B cell (primary cell): ENCODE measurements around the gene KIF26B. TPM values are rescaled to one million over a fixed set of nuclear protein-coding genes. Genes with fewer than 3 reads are reported as not detected.

Experiments used
- ATAC-seq: fragments of 200-7000 bp; cut with Tn5 transposase; one replicate; pipeline ENCODE4 v1.10.0; 2021; ENCODE audit warnings: low read depth, mild to moderate bottlenecking, moderate number of reproducible peaks, moderate library complexity
- CTCF ChIA-PET: fragments of 350-600 bp; sonication (Branson Sonifier 250); formaldehyde crosslinking; loops from one replicate; lab custom pipeline; 2021; ENCODE audit warnings: antibody characterized with exemption, inconsistent platforms; lab: Charles Lee
- POLR2A ChIA-PET: fragments of 350-600 bp; sonication (Branson Sonifier 250); formaldehyde crosslinking; loops from one replicate; lab custom pipeline; 2021; ENCODE audit warnings: antibody characterized with exemption; lab: Charles Lee
- DNase-seq: peaks from one replicate; pipeline ENCODE4 v3.0.0; 2013
- H2AFZ ChIP-seq: 2 replicates; pipeline ENCODE4 v1.6.1; 2012; ENCODE audit warnings: mild to moderate bottlenecking, low read depth, low read length; ENCODE audit not compliant: insufficient read depth, poor library complexity, severe bottlenecking
- H3K27ac ChIP-seq, 2 donors: 1 replicate in 1 of 2; 2 replicates in 1 of 2; pipeline ENCODE4 v1.5.1; 2012 to 2013; ENCODE audit warnings: low read length in 2 of 2, mild to moderate bottlenecking in 2 of 2, moderate library complexity in 1 of 2
- H3K27me3 ChIP-seq, 4 experiments: fragments of 200-600 bp in 1 of 4; sonication (generic) in 1 of 4; replicated peaks in 1 of 4; 1 replicate in 2 of 4; 2 replicates in 2 of 4; pipeline versions ENCODE4 v1.6.1 to v1.7.0; 2013 to 2016; ENCODE audit warnings: low read length in 3 of 4, mild to moderate bottlenecking in 2 of 4, mixed read lengths in 1 of 4, moderate library complexity in 1 of 4; ENCODE audit not compliant: insufficient read depth in 4 of 4, control insufficient read depth in 3 of 4; ENCODE audit errors: control extremely low read depth in 1 of 4
- H3K36me3 ChIP-seq, 2 experiments: replicated peaks in 1 of 2; 1 replicate in 1 of 2; 2 replicates in 1 of 2; pipeline versions ENCODE4 v1.6.1 to v1.7.1; 2013; ENCODE audit warnings: low read length in 1 of 2; ENCODE audit not compliant: insufficient read depth in 2 of 2, control insufficient read depth in 1 of 2; ENCODE audit errors: control extremely low read depth in 1 of 2, extremely low read depth in 1 of 2
- H3K4me1 ChIP-seq, 2 donors: fragments of 200-600 bp in 1 of 2; sonication (generic) in 1 of 2; 1 replicate in 1 of 2; 2 replicates in 1 of 2; pipeline versions ENCODE4 v1.5.1 to v1.6.1; 2013 to 2017; ENCODE audit warnings: low read length in 2 of 2; ENCODE audit not compliant: control insufficient read depth in 2 of 2, insufficient read depth in 2 of 2
- H3K4me2 ChIP-seq: replicated peaks from 2 replicates; pipeline ENCODE3; 2012; ENCODE audit warnings: mild to moderate bottlenecking, low read depth, low read length; ENCODE audit not compliant: poor library complexity, severe bottlenecking
- H3K4me3 ChIP-seq, 5 experiments: fragments of 200-600 bp in 1 of 5; sonication (generic) in 1 of 5; 1 replicate in 3 of 5; 2 replicates in 2 of 5; pipeline versions ENCODE4 v1.5.1 to v1.7.0; 2011 to 2016; ENCODE audit warnings: low read length in 4 of 5, mild to moderate bottlenecking in 4 of 5, low read depth in 2 of 5, control low read depth in 1 of 5, moderate library complexity in 1 of 5; ENCODE audit not compliant: insufficient read depth in 1 of 5; ENCODE audit errors: control extremely low read depth in 1 of 5, extremely low read depth in 1 of 5
- H3K79me2 ChIP-seq: fragments of 200-600 bp; sonication (generic); one replicate; pipeline ENCODE4 v1.6.0; 2016; ENCODE audit warnings: low read length; ENCODE audit not compliant: control insufficient read depth, insufficient read depth
- H3K9ac ChIP-seq: fragments of 200-600 bp; sonication (generic); 2 replicates; pipeline ENCODE4 v1.6.1; 2017; ENCODE audit warnings: mild to moderate bottlenecking, low read length, moderate library complexity
- H3K9me3 ChIP-seq, 3 donors: one replicate each; pipeline versions ENCODE4 v1.6.1 to v1.7.1; 2013; ENCODE audit warnings: low read length in 2 of 3; ENCODE audit not compliant: control insufficient read depth in 2 of 3, insufficient read depth in 1 of 3; ENCODE audit errors: control extremely low read depth in 1 of 3
- H4K20me1 ChIP-seq: 2 replicates; pipeline ENCODE4 v1.6.0; 2012; ENCODE audit warnings: mild to moderate bottlenecking, low read length; ENCODE audit not compliant: insufficient read depth, control insufficient read depth, poor library complexity, severe bottlenecking
- H3K27ac Mint-ChIP-seq: one replicate; pipeline ENCODE4 v1.8.0; 2021; ENCODE audit warnings: mixed read lengths
- H3K27me3 Mint-ChIP-seq: one replicate; pipeline ENCODE4 v1.8.0; 2021; ENCODE audit warnings: mixed read lengths
- H3K4me1 Mint-ChIP-seq: one replicate; pipeline ENCODE4 v1.8.0; 2021; ENCODE audit warnings: mixed read lengths
- H3K4me3 Mint-ChIP-seq: one replicate; pipeline ENCODE4 v1.8.0; 2021; ENCODE audit warnings: mixed read lengths
- H3K9me3 Mint-ChIP-seq: one replicate; pipeline ENCODE4 v1.8.0; 2022; ENCODE audit warnings: mixed read lengths; ENCODE audit not compliant: insufficient read depth
- EZH2 ChIP-seq: IDR thresholded peaks from 2 replicates; pipeline ENCODE4 v1.6.1; 2012; ENCODE audit warnings: borderline replicate concordance, low read depth, mild to moderate bottlenecking, moderate library complexity, low read length; ENCODE audit not compliant: insufficient read depth, poor library complexity, severe bottlenecking
- WGBS: methylation state at CpG from one replicate; pipeline ENCODE4 v1.1.5; 2013; ENCODE audit warnings: missing lambda C conversion rate; ENCODE audit not compliant: insufficient coverage; 5-methylcytosine and 5-hydroxymethylcytosine counted together
- intact Hi-C: fragments of 100-400 bp; cut with micrococcal nuclease; formaldehyde crosslinking; loops from one replicate; pipeline ENCODE4 v1.10.0; 2022
- polyA plus RNA-seq: library from polyadenylated mRNA; depleted of rRNA; stranded (reverse); fragments of >200 nt; gene quantifications from 2 replicates; pipeline ENCODE4 v1.2.3, GENCODE V29; 2012
- total RNA-seq, 2 donors: library from RNA; stranded (reverse); fragments of 120-200 nt in 1 of 2; gene quantifications; 1 replicate in 1 of 2; 2 replicates in 1 of 2; pipeline versions ENCODE4 v1.2.3 to v1.2.4, GENCODE V29; 2013 to 2022
- TF ChIP-seq, protein P1 (sequence below): fragments of 200-600 bp; IDR thresholded peaks from one replicate; pipeline ENCODE4 v1.8.0; 2022; ENCODE audit warnings: antibody characterized with exemption, mild to moderate bottlenecking

The KIF26B gene
- total and polyA plus RNA-seq, 2 donors (not counting 1 experiment from before 2014, with no cell fraction given): 0.62 TPM; not detected in 1

- Histone ChIP-seq H4K20me1 (no peaks in the 10 kb centered on the region), H3K9me3 (peaks cover 0 to 4% (median 0%) of the 10 kb centered on the region in 3 donors), H2AFZ (no peak overlapping the region), H3K27ac (no peak overlapping the region), H3K36me3 (no peaks in the 10 kb centered on the region), H3K4me1 (no peaks in the 10 kb centered on the region), H3K27me3 (no peaks in the 10 kb centered on the region), H3K9ac (no peak overlapping the region), H3K4me2 (no peak overlapping the region), H3K4me3 (no peak overlapping the region), H3K79me2 (no peaks in the 10 kb centered on the region)
- DNase-seq: no peak
- H3K9me3 Mint-ChIP-seq: peaks cover 7% of the 10 kb centered on the region
- no peaks in the 10 kb centered on the region for H3K27me3 Mint-ChIP-seq
- ATAC-seq: no peak
- H3K4me3 Mint-ChIP-seq: no peak overlapping the region
- ChIA-PET CTCF (no interaction called here), POLR2A (no interaction called here)
- TF ChIP-seq EZH2: no peak
- TF ChIP-seq, protein P1, sequence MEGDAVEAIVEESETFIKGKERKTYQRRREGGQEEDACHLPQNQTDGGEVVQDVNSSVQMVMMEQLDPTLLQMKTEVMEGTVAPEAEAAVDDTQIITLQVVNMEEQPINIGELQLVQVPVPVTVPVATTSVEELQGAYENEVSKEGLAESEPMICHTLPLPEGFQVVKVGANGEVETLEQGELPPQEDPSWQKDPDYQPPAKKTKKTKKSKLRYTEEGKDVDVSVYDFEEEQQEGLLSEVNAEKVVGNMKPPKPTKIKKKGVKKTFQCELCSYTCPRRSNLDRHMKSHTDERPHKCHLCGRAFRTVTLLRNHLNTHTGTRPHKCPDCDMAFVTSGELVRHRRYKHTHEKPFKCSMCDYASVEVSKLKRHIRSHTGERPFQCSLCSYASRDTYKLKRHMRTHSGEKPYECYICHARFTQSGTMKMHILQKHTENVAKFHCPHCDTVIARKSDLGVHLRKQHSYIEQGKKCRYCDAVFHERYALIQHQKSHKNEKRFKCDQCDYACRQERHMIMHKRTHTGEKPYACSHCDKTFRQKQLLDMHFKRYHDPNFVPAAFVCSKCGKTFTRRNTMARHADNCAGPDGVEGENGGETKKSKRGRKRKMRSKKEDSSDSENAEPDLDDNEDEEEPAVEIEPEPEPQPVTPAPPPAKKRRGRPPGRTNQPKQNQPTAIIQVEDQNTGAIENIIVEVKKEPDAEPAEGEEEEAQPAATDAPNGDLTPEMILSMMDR: no peak
- no peak overlapping the region for H3K27ac Mint-ChIP-seq
- H3K4me1 Mint-ChIP-seq: no peaks in the 10 kb centered on the region
- intact Hi-C loops: no loop called here
- 89% methylated on average over 9 of the region's 9 CpGs for WGBS
These were observed 588.1 kb downstream of the KIF26B start for GRCh38 chr1:245742896-245743295.

DNA sequence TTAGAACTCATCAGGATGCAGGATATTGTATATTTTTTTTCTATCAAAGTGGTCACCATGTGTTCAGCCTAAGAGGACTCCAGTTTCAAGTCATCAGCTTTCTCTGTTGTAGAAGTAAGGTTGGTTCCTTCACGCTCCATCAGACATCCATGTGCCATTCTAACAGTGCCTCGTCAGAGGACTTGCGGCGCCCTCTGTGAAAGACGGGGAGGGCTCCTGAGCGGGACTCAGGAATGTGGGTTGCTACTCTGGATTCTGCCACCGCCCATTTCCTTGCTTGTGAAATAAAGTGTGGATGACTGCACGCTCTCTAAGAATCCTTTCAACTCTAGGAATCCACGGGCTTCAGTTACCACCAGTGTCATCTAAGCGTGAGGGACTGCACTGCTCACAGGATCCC, 593.5 kb downstream of the KIF26B start:
- H3K27me3 ChIP-seq: no peaks in the 10 kb centered on the region
- no peaks in the 10 kb centered on the region for H3K79me2 ChIP-seq
- Mint-ChIP-seq H3K27ac (no peak overlapping the region), H3K4me3 (no peak overlapping the region), H3K9me3 (peaks cover 2% of the 10 kb centered on the region), H3K27me3 (no peaks in the 10 kb centered on the region), H3K4me1 (peaks cover 4% of the 10 kb centered on the region)
- H3K9me3 ChIP-seq: peaks cover 0 to 4% (median 0%) of the 10 kb centered on the region in 3 donors
- ChIA-PET POLR2A (no interaction called here), CTCF (no interaction called here)
- no peaks in the 10 kb centered on the region for H3K36me3 ChIP-seq
- no peaks in the 10 kb centered on the region for H4K20me1 ChIP-seq
- H3K9ac ChIP-seq: no peak overlapping the region
- 80% methylated on average over 8 of the region's 10 CpGs for WGBS
- H3K4me2 ChIP-seq: no peak overlapping the region
- H2AFZ ChIP-seq: no peak overlapping the region
- ATAC-seq (no peak), DNase-seq (no peak)
- TF ChIP-seq, protein P1: no peak
- TF ChIP-seq EZH2: no peak
- H3K27ac ChIP-seq: no peak overlapping the region
- no peaks in the 10 kb centered on the region for H3K4me1 ChIP-seq
- no peak overlapping the region for H3K4me3 ChIP-seq
- intact Hi-C loops: no loop called here
